ENCODE results near the gene RPF1. TPM values are rescaled to one million over a fixed set of nuclear protein-coding genes. Genes with fewer than 3 reads are reported as not detected.

The RPF1 gene
- total and polyA plus RNA-seq, 2 experiments from 2014 or later, result 48.3 to 65.4 TPM

DNA sequence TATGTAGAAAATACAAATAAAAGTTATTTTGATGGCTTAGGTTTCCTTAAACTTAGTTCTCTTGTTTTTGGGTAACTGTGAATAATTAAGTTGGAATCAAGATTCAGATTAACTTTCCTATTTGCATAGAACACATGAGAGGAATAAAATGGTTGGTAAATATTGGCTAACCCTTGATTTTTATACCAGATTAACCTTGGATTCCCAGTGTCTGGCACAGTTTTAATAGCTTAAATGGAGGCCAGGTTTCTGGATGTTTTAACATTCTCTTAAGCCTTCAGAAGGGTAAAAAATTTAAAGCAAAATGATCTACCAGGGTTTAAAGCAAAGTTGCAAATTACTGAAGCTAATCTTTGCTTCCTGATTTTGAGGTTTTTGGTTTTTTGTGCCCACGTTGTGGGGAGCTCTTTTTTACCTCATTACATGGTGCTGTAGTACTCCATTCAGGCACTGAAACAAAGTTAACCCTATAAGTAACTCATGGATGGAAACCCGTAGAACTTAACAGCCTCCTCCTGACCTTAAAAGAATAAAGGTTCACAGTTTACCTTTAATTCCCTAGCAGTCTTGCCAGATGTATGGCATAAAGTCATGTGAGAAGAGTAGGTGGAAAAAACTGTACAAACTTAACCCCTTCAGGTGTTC lies 18.7 kb downstream of the RPF1 start:
- DNase-seq (ENCODE audit: low read depth in 1 of 2, low spot score in 1 of 2), result no peak
- H3K27me3 ChIP-seq, result no peaks in the 10 kb centered on the region
- TF ChIP-seq, protein P1, sequence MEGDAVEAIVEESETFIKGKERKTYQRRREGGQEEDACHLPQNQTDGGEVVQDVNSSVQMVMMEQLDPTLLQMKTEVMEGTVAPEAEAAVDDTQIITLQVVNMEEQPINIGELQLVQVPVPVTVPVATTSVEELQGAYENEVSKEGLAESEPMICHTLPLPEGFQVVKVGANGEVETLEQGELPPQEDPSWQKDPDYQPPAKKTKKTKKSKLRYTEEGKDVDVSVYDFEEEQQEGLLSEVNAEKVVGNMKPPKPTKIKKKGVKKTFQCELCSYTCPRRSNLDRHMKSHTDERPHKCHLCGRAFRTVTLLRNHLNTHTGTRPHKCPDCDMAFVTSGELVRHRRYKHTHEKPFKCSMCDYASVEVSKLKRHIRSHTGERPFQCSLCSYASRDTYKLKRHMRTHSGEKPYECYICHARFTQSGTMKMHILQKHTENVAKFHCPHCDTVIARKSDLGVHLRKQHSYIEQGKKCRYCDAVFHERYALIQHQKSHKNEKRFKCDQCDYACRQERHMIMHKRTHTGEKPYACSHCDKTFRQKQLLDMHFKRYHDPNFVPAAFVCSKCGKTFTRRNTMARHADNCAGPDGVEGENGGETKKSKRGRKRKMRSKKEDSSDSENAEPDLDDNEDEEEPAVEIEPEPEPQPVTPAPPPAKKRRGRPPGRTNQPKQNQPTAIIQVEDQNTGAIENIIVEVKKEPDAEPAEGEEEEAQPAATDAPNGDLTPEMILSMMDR (IDR thresholded peaks at IDR 0.05; ENCODE audit: low read depth, low read length), result no peak
- peaks cover 46% of the 10 kb centered on the region for H3K36me3 ChIP-seq
- no peak overlapping the region for H3K27ac ChIP-seq
- no peaks in the 10 kb centered on the region for H3K9me3 ChIP-seq (ENCODE audit: low read depth)
- H3K4me1 ChIP-seq (ENCODE audit: low read depth), result peaks cover 2% of the 10 kb centered on the region
- H3K4me3 ChIP-seq, result no peak overlapping the region

DNA sequence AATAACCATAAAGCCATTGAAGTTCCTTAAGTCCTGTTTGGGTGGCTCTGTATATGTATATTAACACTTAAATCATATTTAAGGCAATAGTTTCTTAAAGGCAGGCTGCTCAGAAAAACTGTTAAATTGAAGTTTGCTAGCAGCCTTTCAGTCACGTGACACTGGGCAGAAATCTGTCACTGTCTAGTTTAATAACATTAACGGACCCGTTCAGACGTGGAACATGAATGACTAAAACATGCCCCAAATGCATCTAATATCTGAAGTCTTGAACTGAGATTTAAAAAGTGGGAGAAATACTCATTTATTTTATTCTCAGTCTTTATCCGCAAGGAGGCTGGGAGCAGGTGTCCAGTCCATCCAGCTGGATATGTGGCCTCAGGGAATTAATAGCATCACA lies 23.9 kb downstream of the RPF1 start:
- DNase-seq (ENCODE audit: low read depth in 1 of 2, low spot score in 1 of 2), result no peak
- H3K9me3 ChIP-seq (ENCODE audit: low read depth), result no peaks in the 10 kb centered on the region
- H3K36me3 ChIP-seq, result peaks cover 29% of the 10 kb centered on the region
- H3K4me3 ChIP-seq, result no peak overlapping the region
- TF ChIP-seq, protein P1 (IDR thresholded peaks at IDR 0.05; ENCODE audit: low read depth, low read length), result no peak
- peaks cover 15% of the 10 kb centered on the region for H3K4me1 ChIP-seq (ENCODE audit: low read depth)
- no peaks in the 10 kb centered on the region for H3K27me3 ChIP-seq
- no peak overlapping the region for H3K27ac ChIP-seq

DNA sequence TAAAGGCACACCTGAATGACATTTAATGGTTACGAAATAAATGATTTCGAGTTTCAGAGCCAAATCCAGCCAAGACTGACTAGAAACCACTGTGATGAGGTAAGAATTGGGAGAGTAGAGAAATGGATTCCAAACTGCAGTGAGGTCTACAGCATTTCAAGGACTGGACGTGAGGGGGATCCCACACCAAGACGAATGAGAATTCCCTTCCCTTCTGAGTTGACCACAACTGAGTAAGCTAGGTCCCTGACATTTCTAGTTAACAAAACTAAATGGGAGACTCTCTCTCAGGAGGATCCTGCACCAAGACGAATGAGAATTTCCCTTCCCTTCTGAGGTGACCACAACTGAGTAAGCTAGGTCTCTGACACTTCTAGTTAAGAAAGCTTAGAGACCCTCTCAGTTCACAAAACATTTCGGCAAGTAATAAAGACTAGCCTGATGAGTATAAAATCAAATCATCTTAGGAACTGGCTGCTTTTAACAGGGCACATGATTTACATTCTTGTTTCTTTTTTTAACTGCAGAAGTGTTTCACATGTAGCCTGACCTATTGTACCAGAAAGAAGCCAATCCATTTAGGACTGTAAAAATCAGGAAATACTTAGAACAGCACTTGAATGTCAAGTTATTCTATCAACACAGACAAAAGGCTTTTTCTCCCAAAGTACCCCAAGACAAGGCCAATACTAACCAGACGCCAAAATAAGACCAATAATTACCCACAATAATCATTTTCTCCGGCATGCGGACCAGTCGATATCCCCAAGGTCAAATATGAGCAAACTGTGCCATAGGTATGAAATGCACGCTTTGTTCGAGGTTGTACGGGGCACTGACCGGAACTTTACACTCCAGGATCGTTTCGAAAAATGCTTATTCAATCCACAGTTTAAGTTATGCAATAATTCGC lies 25.8 kb downstream of the RPF1 start:
- DNase-seq (ENCODE audit: low read depth in 1 of 2, low spot score in 1 of 2), result peak; percentile 14 to 74
- peaks cover 15% of the 10 kb centered on the region for H3K4me1 ChIP-seq (ENCODE audit: low read depth)
- H3K4me3 ChIP-seq, result peak overlapping the region; percentile 63
- TF ChIP-seq, protein P1 (IDR thresholded peaks at IDR 0.05; ENCODE audit: low read depth, low read length), result peak; percentile 29
- peak overlapping the region; percentile 92 for H3K27ac ChIP-seq
- no peaks in the 10 kb centered on the region for H3K27me3 ChIP-seq
- H3K9me3 ChIP-seq (ENCODE audit: low read depth), result no peaks in the 10 kb centered on the region
- peaks cover 13% of the 10 kb centered on the region for H3K36me3 ChIP-seq

DNA sequence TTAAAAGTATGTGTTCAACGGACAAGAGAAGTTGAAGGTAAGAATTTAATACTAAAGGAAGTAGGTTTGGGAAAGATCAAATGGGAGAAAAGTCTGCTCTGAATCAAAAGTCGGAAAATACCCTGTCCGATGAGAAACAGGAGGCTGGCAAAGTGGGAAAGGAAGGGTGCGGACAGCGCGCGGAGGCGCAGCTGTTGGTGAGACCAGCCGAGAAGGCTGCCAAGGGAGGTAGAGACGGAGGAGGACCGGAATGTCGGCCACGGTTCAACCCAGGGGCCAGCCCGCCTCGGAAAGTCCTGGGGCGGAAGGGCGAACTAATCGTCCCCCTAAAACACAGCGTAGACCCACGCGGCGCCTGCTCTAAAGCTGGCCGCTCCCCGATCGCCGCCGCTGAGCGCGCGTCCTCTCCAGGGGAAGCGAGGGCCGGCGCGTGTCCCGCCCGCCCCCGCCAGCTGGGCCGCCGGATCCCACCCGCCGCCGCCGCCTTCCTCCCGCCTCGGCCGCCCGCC lies 26.5 kb downstream of the RPF1 start:
- TF ChIP-seq, protein P1 (IDR thresholded peaks at IDR 0.05; ENCODE audit: low read depth, low read length), result no peak
- Histone ChIP-seq H3K27ac (peak overlapping the region; percentile 92), H3K4me3 (peak overlapping the region; percentile 63), H3K27me3 (no peaks in the 10 kb centered on the region), H3K36me3 (peaks cover 6% of the 10 kb centered on the region), H3K4me1 (ENCODE audit: low read depth) (peaks cover 15% of the 10 kb centered on the region), H3K9me3 (ENCODE audit: low read depth) (no peaks in the 10 kb centered on the region)
- DNase-seq (ENCODE audit: low read depth in 1 of 2, low spot score in 1 of 2), result peak in 1 of 2 donors; percentile 78

DNA sequence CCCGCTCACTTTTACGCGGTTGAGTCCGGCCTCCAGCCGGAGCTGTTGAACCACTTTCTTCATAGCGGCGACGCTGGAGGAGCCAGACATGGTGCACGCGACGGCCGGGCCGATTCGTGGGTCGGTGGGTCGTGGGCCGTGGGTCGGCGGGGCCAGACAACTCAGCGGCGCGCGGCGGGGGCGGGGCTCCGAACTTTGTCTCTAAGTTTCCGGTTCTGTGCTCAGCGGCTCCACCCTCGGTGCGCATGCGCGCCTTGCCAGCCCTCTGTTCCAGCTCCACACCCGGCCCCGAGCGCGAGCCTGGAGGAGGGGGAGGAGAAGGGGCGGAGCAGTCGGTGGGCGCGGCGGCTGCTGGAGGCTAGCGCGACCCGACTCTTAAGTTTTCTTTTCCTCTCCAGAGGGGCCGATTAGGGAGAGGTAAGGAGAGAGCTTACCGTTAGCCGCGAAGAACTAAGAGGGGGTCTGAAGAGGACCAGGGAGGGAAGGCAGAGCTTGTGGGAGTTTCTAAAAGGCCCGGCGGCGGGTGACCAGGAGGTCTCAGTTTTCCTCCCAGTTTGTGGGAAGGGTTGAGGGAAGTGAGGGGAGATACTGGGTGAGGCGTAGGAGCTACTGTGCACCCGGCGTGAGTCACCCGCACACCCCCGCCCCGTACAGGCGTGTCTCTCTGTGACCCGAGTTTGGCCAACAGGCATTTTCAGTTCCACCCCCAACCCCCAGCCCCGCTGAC lies 27.1 kb downstream of the RPF1 start, which contains the start of the genes GNG5 and SPATA1:
TSS of gene GNG5 (minus strand) at position 580 of the 727 bp plus-strand sequence. CDS start at position 90, 490 bp downstream.
TSS of gene SPATA1 (plus strand) at position 385 of the 727 bp plus-strand sequence. CDS start 9,974 bp downstream, outside the sequence.
- TF ChIP-seq, protein P1 (IDR thresholded peaks at IDR 0.05; ENCODE audit: low read depth, low read length), result no peak

More for the DNA sequence above, 27.1 kb downstream of the RPF1 start, which contains the start of the genes GNG5 and SPATA1:
- Histone ChIP-seq H3K9me3 (ENCODE audit: low read depth) (no peaks in the 10 kb centered on the region), H3K27me3 (no peaks in the 10 kb centered on the region), H3K27ac (peak within 1 kb of the TSS; percentile 92), H3K36me3 (peaks cover 2% of the 10 kb centered on the region), H3K4me3 (peak within 1 kb of the TSS; percentile 63), H3K4me1 (ENCODE audit: low read depth) (peaks cover 15% of the 10 kb centered on the region)
- peak; percentile 98 to 99 for DNase-seq (ENCODE audit: low read depth in 1 of 2, low spot score in 1 of 2)

Measured in cardiac muscle cell (in vitro differentiated cells and primary cell).